Ovary (tissue), 9 donors: Measurements from ENCODE around the gene RTTN. TPM values are rescaled to one million over a fixed set of nuclear protein-coding genes. Genes with fewer than 3 reads are reported as not detected.

Experiments
- DNase-seq, 5 donors: peaks; one replicate each; pipeline ENCODE4 v3.0.0-alpha.2; 2019 to 2020
- H3K27ac ChIP-seq, 2 donors: fragments of 200-600 bp; one replicate each; pipeline versions ENCODE4 v1.5.1 to v1.8.0; 2019 to 2022
- H3K27me3 ChIP-seq: fragments of 200-600 bp; one replicate; pipeline ENCODE4 v1.8.0; 2022
- H3K36me3 ChIP-seq: fragments of 200-600 bp; sonication (generic); one replicate; pipeline ENCODE4 v1.5.1; 2019
- H3K4me1 ChIP-seq: one replicate; pipeline ENCODE4 v1.8.1; 2013; ENCODE audit warnings: mild to moderate bottlenecking, moderate library complexity; ENCODE audit not compliant: insufficient read depth
- H3K4me3 ChIP-seq: fragments of 200-600 bp; sonication (generic); one replicate; pipeline ENCODE4 v1.5.1; 2017
- H3K9me3 ChIP-seq, 2 donors: fragments of 200-600 bp in 1 of 2; sonication (generic) in 1 of 2; one replicate each; pipeline versions ENCODE4 v1.5.1 to v1.8.1; 2013 to 2019; ENCODE audit warnings: mild to moderate bottlenecking in 1 of 2, moderate library complexity in 1 of 2
- EP300 ChIP-seq: sonication (generic); formaldehyde crosslinking; IDR thresholded peaks from one replicate; pipeline ENCODE4 v1.6.1; 2017; ENCODE audit warnings: antibody characterized with exemption
- POLR2A ChIP-seq: fragments of 450-650 bp; IDR thresholded peaks from one replicate; pipeline ENCODE4 v1.6.1; 2017; ENCODE audit warnings: antibody characterized with exemption, mild to moderate bottlenecking, moderate library complexity
- WGBS, 3 donors: extraction: QIAGEN DNeasy Blood & Tissue Kit in 1 of 3; methylation state at CpG; one replicate each; pipeline versions ENCODE4 v1.1.5 to v1.1.7; 2013 to 2017; 5-methylcytosine and 5-hydroxymethylcytosine counted together
- intact Hi-C, 4 donors: fragments of 100-400 bp; cut with DNase I; formaldehyde crosslinking; loops; one replicate each; pipeline versions ENCODE4 v1.11.0 to v1.15.1; 2022 to 2023
- polyA plus RNA-seq, 2 donors: library from polyadenylated mRNA; stranded (reverse); fragments of 200-250 nt in 1 of 2; fragments of 350-450 nt in 1 of 2; fragmentation: Illumina TruSeq in 1 of 2; extraction: RNeasy Lipid Tissue Mini Kit (QIAGEN cat#74804) in 1 of 2; gene quantifications; one replicate each; pipeline ENCODE4 v1.2.3, GENCODE V29; 2013 to 2014
- total RNA-seq, 7 donors: library from RNA; depleted of rRNA in 2 of 7; stranded (reverse); fragments of >200 nt in 2 of 7; fragmentation: NEBNext Ultra II Directional in 3 of 7; extraction: Animal tissue kit (Norgen Biotek cat#: 25700) in 3 of 7; gene quantifications; one replicate each; pipeline versions ENCODE4 v1.1.0 to v1.2.4, GENCODE V29; 2016 to 2023
- TF ChIP-seq, protein P1 (sequence below), 3 donors: fragments of 450-650 bp in 2 of 3; fragments of 200-600 bp in 1 of 3; IDR thresholded peaks; one replicate each; pipeline versions ENCODE4 v1.5.1 to v1.8.0; 2016 to 2022; ENCODE audit warnings: antibody characterized with exemption in 3 of 3, mild to moderate bottlenecking in 1 of 3
- donor health status: DM: no; HTN: no; CAD: no; lungs with moderate emphysema.
- donor health status: DM: no; HTN: no; CAD: no.
- donor health status: Bipolar disorder and iron deficiency.
- donor health status: DM: yes; HTN: yes; CAD: no.
- donor health status: DM: no; HTN: no; CAD: no.
- donor health status: DM: yes; HTN: yes; CAD: no.

RTTN gene
- total and polyA plus RNA-seq, 9 donors, result 6.2 to 22.4 (median 14.9) TPM

DNA sequence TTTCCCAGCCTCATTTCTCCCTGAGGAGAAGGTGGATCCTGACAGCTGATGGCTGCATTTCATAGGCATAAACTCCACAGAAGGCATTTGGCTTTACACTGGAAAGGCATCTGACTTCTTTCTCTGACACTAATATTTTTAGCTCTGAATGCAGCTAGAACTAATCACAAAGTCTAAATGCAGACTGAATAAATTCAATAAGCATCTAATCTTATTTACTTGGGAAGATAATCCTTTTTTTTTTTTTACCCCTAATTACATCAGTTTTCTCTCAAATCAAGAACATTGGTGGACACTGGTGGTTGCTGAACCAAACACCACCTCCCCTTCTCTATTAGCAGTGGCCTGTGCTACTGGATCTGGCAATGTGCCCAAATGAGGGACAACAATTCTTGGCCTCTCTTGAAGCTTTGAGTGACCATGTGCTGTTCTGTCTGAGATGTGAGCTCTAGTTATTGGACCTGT is 206.9 kb downstream of the RTTN start:
- no peaks in the 10 kb centered on the region for H3K9me3 ChIP-seq
- TF ChIP-seq POLR2A (no peak), EP300 (no peak)
- TF ChIP-seq, protein P1, sequence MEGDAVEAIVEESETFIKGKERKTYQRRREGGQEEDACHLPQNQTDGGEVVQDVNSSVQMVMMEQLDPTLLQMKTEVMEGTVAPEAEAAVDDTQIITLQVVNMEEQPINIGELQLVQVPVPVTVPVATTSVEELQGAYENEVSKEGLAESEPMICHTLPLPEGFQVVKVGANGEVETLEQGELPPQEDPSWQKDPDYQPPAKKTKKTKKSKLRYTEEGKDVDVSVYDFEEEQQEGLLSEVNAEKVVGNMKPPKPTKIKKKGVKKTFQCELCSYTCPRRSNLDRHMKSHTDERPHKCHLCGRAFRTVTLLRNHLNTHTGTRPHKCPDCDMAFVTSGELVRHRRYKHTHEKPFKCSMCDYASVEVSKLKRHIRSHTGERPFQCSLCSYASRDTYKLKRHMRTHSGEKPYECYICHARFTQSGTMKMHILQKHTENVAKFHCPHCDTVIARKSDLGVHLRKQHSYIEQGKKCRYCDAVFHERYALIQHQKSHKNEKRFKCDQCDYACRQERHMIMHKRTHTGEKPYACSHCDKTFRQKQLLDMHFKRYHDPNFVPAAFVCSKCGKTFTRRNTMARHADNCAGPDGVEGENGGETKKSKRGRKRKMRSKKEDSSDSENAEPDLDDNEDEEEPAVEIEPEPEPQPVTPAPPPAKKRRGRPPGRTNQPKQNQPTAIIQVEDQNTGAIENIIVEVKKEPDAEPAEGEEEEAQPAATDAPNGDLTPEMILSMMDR (IDR thresholded peaks at IDR 0.05), result no peak
- intact Hi-C loops, result no loop called here
- no peaks in the 10 kb centered on the region for H3K27me3 ChIP-seq
- H3K4me3 ChIP-seq, result no peak overlapping the region
- no peak overlapping the region for H3K27ac ChIP-seq
- H3K36me3 ChIP-seq, result no peaks in the 10 kb centered on the region
- no peaks in the 10 kb centered on the region for H3K4me1 ChIP-seq
- no peak for DNase-seq

DNA sequence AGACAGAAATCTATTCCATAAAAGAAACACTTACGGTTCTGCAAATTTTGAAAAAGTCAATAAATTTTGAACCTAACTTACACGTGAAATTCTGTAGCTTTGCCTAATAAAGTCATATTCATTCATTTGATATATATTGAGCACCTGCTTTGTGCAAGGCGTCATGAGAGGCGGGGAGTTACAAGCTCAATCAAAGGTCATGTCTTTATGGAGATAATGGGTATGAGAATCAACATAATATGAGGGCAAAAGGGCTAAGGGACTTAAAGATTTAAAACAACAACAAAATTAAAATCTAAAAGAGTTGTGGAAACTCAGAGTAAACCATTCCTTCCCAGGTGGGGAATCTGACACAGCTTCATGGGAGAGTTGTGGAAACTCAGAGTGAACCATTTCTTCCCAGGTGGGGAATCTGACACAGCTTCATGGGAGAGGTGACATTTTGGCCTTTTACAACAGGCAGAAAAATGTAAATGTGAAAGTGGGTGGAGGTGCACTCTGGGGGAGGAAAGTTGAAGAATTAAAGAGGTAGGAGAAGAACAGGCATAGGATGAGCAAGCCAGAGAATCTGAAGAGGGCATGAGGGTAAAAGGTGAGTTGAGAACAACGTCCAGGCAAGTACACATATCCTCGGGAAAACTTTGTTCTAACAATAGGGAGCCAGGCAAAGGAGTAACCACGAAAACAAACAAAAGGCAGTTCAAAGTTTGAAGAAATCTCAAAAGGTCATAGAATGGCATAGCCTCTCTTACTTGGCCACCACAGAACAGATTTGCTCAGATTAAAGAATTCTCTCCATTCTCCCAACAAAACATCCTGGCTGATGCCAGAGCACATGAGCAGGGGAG is 208.3 kb downstream of the RTTN start:
- H3K27ac ChIP-seq, result no peak overlapping the region
- intact Hi-C loops, result no loop called here
- no peaks in the 10 kb centered on the region for H3K36me3 ChIP-seq
- no peaks in the 10 kb centered on the region for H3K9me3 ChIP-seq
- TF ChIP-seq, protein P1 (IDR thresholded peaks at IDR 0.05), result no peak
- no peak for TF ChIP-seq POLR2A
- no peak for TF ChIP-seq EP300
- no peaks in the 10 kb centered on the region for H3K4me1 ChIP-seq
- no peaks in the 10 kb centered on the region for H3K27me3 ChIP-seq
- DNase-seq, result no peak
- 81 to 83% (median 81%) methylated on average over 7 of the region's 7 CpGs for WGBS, 3 donors
- no peak overlapping the region for H3K4me3 ChIP-seq

DNA sequence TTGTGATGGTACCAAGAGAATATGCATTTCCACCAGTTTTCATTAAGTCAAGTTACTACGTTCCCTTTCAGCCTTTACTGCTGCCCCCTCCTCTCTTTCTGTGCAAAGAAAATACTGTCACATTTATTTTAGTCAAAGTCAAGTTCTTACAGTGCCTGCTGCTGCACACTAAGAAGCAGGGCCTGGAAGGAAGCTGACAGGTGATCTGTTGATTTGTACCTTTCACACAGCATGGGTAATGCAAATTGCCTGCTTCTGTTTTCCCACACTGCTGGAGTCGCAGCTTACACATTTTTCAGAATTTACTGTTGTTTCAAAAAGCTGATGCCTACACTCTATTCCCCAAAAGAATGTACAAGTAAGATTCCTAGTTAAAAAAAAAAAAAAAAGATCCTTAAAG is 209.1 kb downstream of the RTTN start:
- Histone ChIP-seq H3K27me3 (no peaks in the 10 kb centered on the region), H3K4me3 (no peak overlapping the region), H3K36me3 (no peaks in the 10 kb centered on the region), H3K27ac (no peak overlapping the region), H3K4me1 (no peaks in the 10 kb centered on the region), H3K9me3 (no peaks in the 10 kb centered on the region)
- 76 to 85% (median 85%) methylated on average over 2 of the region's 2 CpGs for WGBS, 3 donors
- no peak for DNase-seq
- intact Hi-C loops, result no loop called here
- TF ChIP-seq, protein P1 (IDR thresholded peaks at IDR 0.05), result no peak
- TF ChIP-seq EP300 (no peak), POLR2A (no peak)

DNA sequence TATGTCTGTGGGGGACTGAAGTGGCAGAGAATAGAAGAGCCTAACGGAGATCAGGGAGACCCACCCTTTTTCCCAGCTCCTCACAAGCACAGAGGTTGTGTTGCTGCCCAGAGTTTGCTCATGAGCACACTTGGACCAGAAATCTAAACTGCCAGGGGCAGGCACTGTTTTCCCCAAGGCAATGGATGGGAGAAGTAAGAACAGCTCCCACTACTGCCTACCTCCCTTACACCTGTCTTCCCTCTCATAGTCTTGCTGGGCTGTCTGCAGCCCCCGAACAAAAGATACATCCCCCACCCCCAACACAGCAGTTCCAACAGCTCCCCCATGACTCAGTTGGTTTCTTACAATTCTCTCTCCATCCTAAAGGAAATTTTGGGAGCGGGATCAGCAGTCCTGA is 209.7 kb downstream of the RTTN start:
- 80 to 84% (median 81%) methylated on average over 3 of the region's 3 CpGs for WGBS, 3 donors
- no peak for TF ChIP-seq POLR2A
- no peak for TF ChIP-seq EP300
- TF ChIP-seq, protein P1 (IDR thresholded peaks at IDR 0.05), result no peak
- DNase-seq, result no peak
- H3K36me3 ChIP-seq, result no peaks in the 10 kb centered on the region
- H3K4me1 ChIP-seq, result no peaks in the 10 kb centered on the region
- H3K4me3 ChIP-seq, result no peak overlapping the region
- intact Hi-C loops, result no loop called here
- H3K27me3 ChIP-seq, result no peaks in the 10 kb centered on the region
- H3K9me3 ChIP-seq, result no peaks in the 10 kb centered on the region
- no peak overlapping the region for H3K27ac ChIP-seq
